Astrocyte (in vitro differentiated cells and primary cell): ENCODE results near the gene BANF2.
"Not testable (repeated sequence)": the region's sequence is repeated elsewhere in the genome, so short reads cannot be mapped to it uniquely, and the experiment has no call there.

Experiments used
- CTCF ChIP-seq: IDR thresholded peaks from 2 replicates; pipeline ENCODE4 v1.5.1; 2011; ENCODE audit warnings: low read depth, mild to moderate bottlenecking, inconsistent platforms, low read length, moderate library complexity; ENCODE audit not compliant: insufficient read depth
- EZH2 ChIP-seq: IDR thresholded peaks from 2 replicates; pipeline ENCODE4 v1.6.1; 2012; ENCODE audit warnings: mild to moderate bottlenecking, low read length, inconsistent platforms; ENCODE audit not compliant: insufficient read depth

GRCh38 chr20:17659344-17659743 lies 40.4 kb upstream of the BANF2 start:
- not testable (repeated sequence) for TF ChIP-seq CTCF, EZH2
